GM19372 (cell line): Measurements from ENCODE around the gene CTPS1.

ENCODE experiments used
- ATAC-seq: cut with Tn5 transposase; IDR thresholded peaks from one replicate; pipeline ENCODE4 v1.9.1; 2021; ENCODE audit warnings: mild to moderate bottlenecking, low read depth, moderate library complexity; ENCODE audit not compliant: unreplicated experiment

The CTPS1 gene

GRCh38 chr1:40965531-40965930 lies 14.0 kb upstream of the CTPS1 start:
- no peak for ATAC-seq

GRCh38 chr1:40966417-40966816 lies 13.1 kb upstream of the CTPS1 start:
- ATAC-seq = no peak

- no peak for ATAC-seq
Measured at GRCh38 chr1:40969445-40969844, 10.1 kb upstream of the CTPS1 start.

GRCh38 chr1:40971966-40972365 lies 7.5 kb upstream of the CTPS1 start:
- ATAC-seq = no peak

- no peak for ATAC-seq
Measured at GRCh38 chr1:40973912-40974311, 5.6 kb upstream of the CTPS1 start.

- no peak for ATAC-seq
Measured at GRCh38 chr1:40974945-40975344, 4.6 kb upstream of the CTPS1 start.

GRCh38 chr1:40976952-40977690 lies 2.4 kb upstream of the CTPS1 start:
- no peak for ATAC-seq

GRCh38 chr1:40977716-40978115 lies 1.8 kb upstream of the CTPS1 start:
- no peak for ATAC-seq

GRCh38 chr1:40978886-40979240 lies 633 bp upstream of the CTPS1 start:
- no peak for ATAC-seq

- peak; percentile 24 for ATAC-seq
Measured at GRCh38 chr1:40980068-40980452, 564 bp downstream of the CTPS1 start.

- ATAC-seq = peak; percentile 8
Measured at GRCh38 chr1:40980453-40981121, 1.1 kb downstream of the CTPS1 start.

- no peak for ATAC-seq
Measured at GRCh38 chr1:40981691-40982448, 2.4 kb downstream of the CTPS1 start.

- no peak for ATAC-seq
Measured at GRCh38 chr1:40982721-40983120, 3.2 kb downstream of the CTPS1 start.

GRCh38 chr1:40983286-40983685 lies 3.8 kb downstream of the CTPS1 start:
- ATAC-seq = no peak

GRCh38 chr1:40984066-40984465 lies 4.6 kb downstream of the CTPS1 start:
- ATAC-seq = no peak

- ATAC-seq = no peak
Measured at GRCh38 chr1:40984531-40984930, 5.0 kb downstream of the CTPS1 start.

- ATAC-seq = no peak
Measured at GRCh38 chr1:40985161-40985560, 5.7 kb downstream of the CTPS1 start.

GRCh38 chr1:40985875-40986274 lies 6.4 kb downstream of the CTPS1 start:
- ATAC-seq = no peak

- no peak for ATAC-seq
Measured at GRCh38 chr1:40986328-40986783, 6.9 kb downstream of the CTPS1 start.

- no peak for ATAC-seq
Measured at GRCh38 chr1:40986956-40987355, 7.5 kb downstream of the CTPS1 start.

GRCh38 chr1:40987439-40988276 lies 8.2 kb downstream of the CTPS1 start:
- ATAC-seq = no peak
